ENCODE results near the gene EEF1G.
A peak's percentile ranks its signal among the peaks of the same experiment; 100 is the strongest.

Gene EEF1G

GRCh38 chr11:62535802-62536201 lies 37.9 kb downstream of the EEF1G start:
- H3K4me3 ChIP-seq (ENCODE audit: low read length in 2 of 2): peak overlapping the region in 1 of 2 donors; percentile 54
- H3K27ac ChIP-seq (ENCODE audit: low read length): peak overlapping the region; percentile 41
- no peaks in the 10 kb centered on the region for H3K27me3 ChIP-seq (ENCODE audit: control insufficient read depth in 1 of 2, insufficient read depth in 2 of 2, low read length in 2 of 2)
- peaks cover 64% of the 10 kb centered on the region for H3K4me1 ChIP-seq (ENCODE audit: control insufficient read depth, insufficient read depth, low read length)
- no peaks in the 10 kb centered on the region for H3K9me3 ChIP-seq (ENCODE audit: control insufficient read depth in 2 of 2, low read length in 2 of 2)
- H3K9ac ChIP-seq (ENCODE audit: low read length in 2 of 2): no peak overlapping the region
- peaks cover 51 to 53% of the 10 kb centered on the region in 2 donors for H3K36me3 ChIP-seq (ENCODE audit: control insufficient read depth in 2 of 2, insufficient read depth in 2 of 2, low read length in 2 of 2)

GRCh38 chr11:62534779-62535545 lies 38.7 kb downstream of the EEF1G start:
- Histone ChIP-seq H3K27ac (ENCODE audit: low read length) (no peak overlapping the region), H3K9me3 (ENCODE audit: control insufficient read depth in 2 of 2, low read length in 2 of 2) (no peaks in the 10 kb centered on the region), H3K4me1 (ENCODE audit: control insufficient read depth, insufficient read depth, low read length) (peaks cover 62% of the 10 kb centered on the region), H3K9ac (ENCODE audit: low read length in 2 of 2) (no peak overlapping the region), H3K27me3 (ENCODE audit: control insufficient read depth in 1 of 2, insufficient read depth in 2 of 2, low read length in 2 of 2) (no peaks in the 10 kb centered on the region), H3K36me3 (ENCODE audit: control insufficient read depth in 2 of 2, insufficient read depth in 2 of 2, low read length in 2 of 2) (peaks cover 59% of the 10 kb centered on the region in 2 donors), H3K4me3 (ENCODE audit: low read length in 2 of 2) (no peak overlapping the region)

- H3K27me3 ChIP-seq (ENCODE audit: control insufficient read depth in 1 of 2, insufficient read depth in 2 of 2, low read length in 2 of 2): no peaks in the 10 kb centered on the region
- H3K27ac ChIP-seq (ENCODE audit: low read length): no peak overlapping the region
- peaks cover 37% of the 10 kb centered on the region for H3K4me1 ChIP-seq (ENCODE audit: control insufficient read depth, insufficient read depth, low read length)
- H3K4me3 ChIP-seq (ENCODE audit: low read length in 2 of 2): no peak overlapping the region
- H3K9me3 ChIP-seq (ENCODE audit: control insufficient read depth in 2 of 2, low read length in 2 of 2): no peaks in the 10 kb centered on the region
- H3K9ac ChIP-seq (ENCODE audit: low read length in 2 of 2): no peak overlapping the region
- H3K36me3 ChIP-seq (ENCODE audit: control insufficient read depth in 2 of 2, insufficient read depth in 2 of 2, low read length in 2 of 2): peaks cover 78 to 80% of the 10 kb centered on the region in 2 donors
Observed at GRCh38 chr11:62532096-62532495, 41.6 kb downstream of the EEF1G start.

- Histone ChIP-seq H3K4me1 (ENCODE audit: control insufficient read depth, insufficient read depth, low read length) (peaks cover 8% of the 10 kb centered on the region), H3K4me3 (ENCODE audit: low read length in 2 of 2) (no peak overlapping the region), H3K9ac (ENCODE audit: low read length in 2 of 2) (no peak overlapping the region), H3K27ac (ENCODE audit: low read length) (peak overlapping the region; percentile 24), H3K36me3 (ENCODE audit: control insufficient read depth in 2 of 2, insufficient read depth in 2 of 2, low read length in 2 of 2) (peaks cover 42 to 55% of the 10 kb centered on the region in 2 donors), H3K9me3 (ENCODE audit: control insufficient read depth in 2 of 2, low read length in 2 of 2) (no peaks in the 10 kb centered on the region), H3K27me3 (ENCODE audit: control insufficient read depth in 1 of 2, insufficient read depth in 2 of 2, low read length in 2 of 2) (no peaks in the 10 kb centered on the region)
Observed at GRCh38 chr11:62516736-62517371, 56.8 kb downstream of the EEF1G start.

GRCh38 chr11:62514151-62514550 lies 59.5 kb downstream of the EEF1G start:
- H3K9ac ChIP-seq (ENCODE audit: low read length in 2 of 2): no peak overlapping the region
- H3K9me3 ChIP-seq (ENCODE audit: control insufficient read depth in 2 of 2, low read length in 2 of 2): no peaks in the 10 kb centered on the region
- no peaks in the 10 kb centered on the region for H3K27me3 ChIP-seq (ENCODE audit: control insufficient read depth in 1 of 2, insufficient read depth in 2 of 2, low read length in 2 of 2)
- H3K27ac ChIP-seq (ENCODE audit: low read length): no peak overlapping the region
- H3K4me1 ChIP-seq (ENCODE audit: control insufficient read depth, insufficient read depth, low read length): peaks cover 12% of the 10 kb centered on the region
- peaks cover 24 to 36% of the 10 kb centered on the region in 2 donors for H3K36me3 ChIP-seq (ENCODE audit: control insufficient read depth in 2 of 2, insufficient read depth in 2 of 2, low read length in 2 of 2)
- H3K4me3 ChIP-seq (ENCODE audit: low read length in 2 of 2): no peak overlapping the region

- Histone ChIP-seq H3K27me3 (ENCODE audit: control insufficient read depth in 1 of 2, insufficient read depth in 2 of 2, low read length in 2 of 2) (no peaks in the 10 kb centered on the region), H3K9ac (ENCODE audit: low read length in 2 of 2) (no peak overlapping the region), H3K4me1 (ENCODE audit: control insufficient read depth, insufficient read depth, low read length) (peaks cover 17% of the 10 kb centered on the region), H3K4me3 (ENCODE audit: low read length in 2 of 2) (no peak overlapping the region), H3K9me3 (ENCODE audit: control insufficient read depth in 2 of 2, low read length in 2 of 2) (no peaks in the 10 kb centered on the region), H3K36me3 (ENCODE audit: control insufficient read depth in 2 of 2, insufficient read depth in 2 of 2, low read length in 2 of 2) (peaks cover 19 to 30% of the 10 kb centered on the region in 2 donors), H3K27ac (ENCODE audit: low read length) (no peak overlapping the region)
Observed at GRCh38 chr11:62513626-62514025, 60.1 kb downstream of the EEF1G start.

- Histone ChIP-seq H3K9me3 (ENCODE audit: control insufficient read depth in 2 of 2, low read length in 2 of 2) (no peaks in the 10 kb centered on the region), H3K4me1 (ENCODE audit: control insufficient read depth, insufficient read depth, low read length) (peaks cover 19% of the 10 kb centered on the region), H3K4me3 (ENCODE audit: low read length in 2 of 2) (no peak overlapping the region), H3K9ac (ENCODE audit: low read length in 2 of 2) (no peak overlapping the region), H3K27me3 (ENCODE audit: control insufficient read depth in 1 of 2, insufficient read depth in 2 of 2, low read length in 2 of 2) (no peaks in the 10 kb centered on the region), H3K27ac (ENCODE audit: low read length) (no peak overlapping the region), H3K36me3 (ENCODE audit: control insufficient read depth in 2 of 2, insufficient read depth in 2 of 2, low read length in 2 of 2) (peaks cover 13 to 24% of the 10 kb centered on the region in 2 donors)
Observed at GRCh38 chr11:62512961-62513360, 60.7 kb downstream of the EEF1G start.
